K562 (cell line): ENCODE results near the gene SLC17A2. TPM values are rescaled to one million over a fixed set of nuclear protein-coding genes. Genes with fewer than 3 reads are reported as not detected.
A peak's percentile ranks its signal among the peaks of the same experiment; 100 is the strongest.

Experiments used
- ARID1B ChIP-seq: fragments of 450-650 bp; IDR thresholded peaks from 2 replicates; pipeline ENCODE4 v1.6.1; 2016; ENCODE audit warnings: antibody characterized with exemption, mild to moderate bottlenecking, inconsistent platforms
- BRD9 ChIP-seq: fragments of 450-650 bp; IDR thresholded peaks from 2 replicates; pipeline ENCODE4 v1.6.1; 2018; ENCODE audit warnings: low read depth; ENCODE audit not compliant: partially characterized antibody
- CBX8 ChIP-seq: fragments of 200-600 bp; sonication (generic); IDR thresholded peaks from 2 replicates; pipeline ENCODE4 v1.6.1; 2012; ENCODE audit warnings: borderline replicate concordance, mixed run types, low read depth, mild to moderate bottlenecking, moderate library complexity, mixed read lengths, low read length, control low read depth, inconsistent platforms; ENCODE audit not compliant: poor library complexity, severe bottlenecking; ENCODE audit errors: extremely low read depth
- ID3 ChIP-seq, 2 experiments: fragments of 250-450 bp in 1 of 2; fragments of 450-650 bp in 1 of 2; sonication (Bioruptor Pico) in 1 of 2; IDR thresholded peaks; 2 replicates each; pipeline versions ENCODE4 v1.6.1 to v1.8.0; 2016 to 2021; ENCODE audit warnings: mild to moderate bottlenecking in 2 of 2, moderate library complexity in 2 of 2, missing compliant biosample characterization in 1 of 2, missing genetic modification characterization in 1 of 2
- MAFF ChIP-seq: IDR thresholded peaks from 2 replicates; pipeline ENCODE4 v1.6.1; 2012; ENCODE audit warnings: low read length, improper control_type of control experiment
- MEIS2 ChIP-seq: fragments of 450-650 bp; IDR thresholded peaks from 2 replicates; pipeline ENCODE4 v1.6.1; 2014; ENCODE audit warnings: mild to moderate bottlenecking; ENCODE audit not compliant: partially characterized antibody
- NFE2 ChIP-seq: IDR thresholded peaks from 2 replicates; pipeline ENCODE4 v1.6.1; 2014; ENCODE audit warnings: antibody characterized with exemption, low read depth
- NFE2L1 ChIP-seq: fragments of 450-650 bp; IDR thresholded peaks from 2 replicates; pipeline ENCODE4 v1.6.1; 2016; ENCODE audit warnings: missing genetic modification characterization, low read depth, mild to moderate bottlenecking, missing compliant biosample characterization, moderate library complexity, borderline replicate concordance
- PCBP2 ChIP-seq: fragments of 200-400 bp; formaldehyde crosslinking; IDR thresholded peaks from 2 replicates; pipeline ENCODE4 v1.6.1; 2018; ENCODE audit warnings: low read length, low read depth, mild to moderate bottlenecking, moderate library complexity; ENCODE audit not compliant: poor library complexity, severe bottlenecking
- PML ChIP-seq: IDR thresholded peaks from 2 replicates; pipeline ENCODE4 v1.6.1; 2012; ENCODE audit warnings: low read length, inconsistent platforms
- SMAD1 ChIP-seq: fragments of 150-350 bp; IDR thresholded peaks from 2 replicates; pipeline ENCODE4 v1.6.1; 2014; ENCODE audit warnings: low read length, low read depth; ENCODE audit not compliant: partially characterized antibody
- SOX6 ChIP-seq: fragments of 450-650 bp; IDR thresholded peaks from 2 replicates; pipeline ENCODE4 v1.6.1; 2014; ENCODE audit warnings: mild to moderate bottlenecking
- USF2 ChIP-seq: sonication (generic); formaldehyde crosslinking; IDR thresholded peaks from 2 replicates; pipeline ENCODE4 v1.5.0; 2020; ENCODE audit warnings: missing genetic modification reagents
- ZBTB1 ChIP-seq: sonication (generic); formaldehyde crosslinking; IDR thresholded peaks from 2 replicates; pipeline ENCODE4 v1.8.1; 2023; ENCODE audit warnings: missing genetic modification reagents, low read depth, mild to moderate bottlenecking, borderline replicate concordance
- ZNF311 ChIP-seq: fragments of 250-450 bp; sonication (Bioruptor Pico); IDR thresholded peaks from 2 replicates; pipeline ENCODE4 v1.4.0; 2020; ENCODE audit warnings: mild to moderate bottlenecking, moderate library complexity
- polyA plus RNA-seq, 8 experiments: library from polyadenylated mRNA; depleted of rRNA in 4 of 8; stranded (reverse) in 5 of 8; unstranded in 3 of 8; fragments of >200 nt; fragmentation: Nextera tagmentation in 2 of 8; fragmentation: Illumina TruSeq in 1 of 8; extraction: Ambion mirVana in 2 of 8; extraction: Trizol in 1 of 8; gene quantifications; 2 replicates each; pipeline versions ENCODE4 v1.2.1 to v1.2.3, GENCODE V29; 2011 to 2014; ENCODE audit warnings: inconsistent platforms in 1 of 8, missing spikeins in 1 of 8
- total RNA-seq, 7 experiments: library from RNA; depleted of rRNA in 6 of 7; stranded (reverse); fragments of >200 nt in 6 of 7; fragmentation: Illumina TruSeq in 2 of 7; extraction: Trizol in 2 of 7; gene quantifications; 2 replicates each; pipeline versions ENCODE4 v1.2.1 to v1.2.3, GENCODE V29; 2011 to 2021; ENCODE audit warnings: low replicate concordance in 1 of 7
- TF ChIP-seq, protein P1 (sequence below), 2 experiments: IDR thresholded peaks; 2 replicates each; pipeline ENCODE4 v1.6.1; 2012; ENCODE audit warnings: improper control_type of control experiment in 2 of 2, low read depth in 2 of 2, low read length in 2 of 2, borderline replicate concordance in 1 of 2
- TF ChIP-seq, protein P2 (sequence below): fragments of 250-450 bp; sonication (Bioruptor Pico); IDR thresholded peaks from 2 replicates; pipeline ENCODE4 v1.5.0; 2021
- TF ChIP-seq, protein P3 (sequence below): sonication (generic); formaldehyde crosslinking; IDR thresholded peaks from 2 replicates; pipeline ENCODE4 v1.8.1; 2023; ENCODE audit warnings: mild to moderate bottlenecking, missing genetic modification reagents, moderate library complexity
- TF ChIP-seq, protein P4 (sequence below): IDR thresholded peaks from 3 replicates; pipeline ENCODE4 v1.6.1; 2011; ENCODE audit warnings: borderline replicate concordance, mild to moderate bottlenecking; ENCODE audit not compliant: insufficient read length, insufficient read depth

Gene SLC17A2
- total and polyA plus RNA-seq, 9 of the 15 experiments (the other 6 are each of a cell fraction or from before 2014, with no cell fraction given): not detected

- TF ChIP-seq, protein P1, sequence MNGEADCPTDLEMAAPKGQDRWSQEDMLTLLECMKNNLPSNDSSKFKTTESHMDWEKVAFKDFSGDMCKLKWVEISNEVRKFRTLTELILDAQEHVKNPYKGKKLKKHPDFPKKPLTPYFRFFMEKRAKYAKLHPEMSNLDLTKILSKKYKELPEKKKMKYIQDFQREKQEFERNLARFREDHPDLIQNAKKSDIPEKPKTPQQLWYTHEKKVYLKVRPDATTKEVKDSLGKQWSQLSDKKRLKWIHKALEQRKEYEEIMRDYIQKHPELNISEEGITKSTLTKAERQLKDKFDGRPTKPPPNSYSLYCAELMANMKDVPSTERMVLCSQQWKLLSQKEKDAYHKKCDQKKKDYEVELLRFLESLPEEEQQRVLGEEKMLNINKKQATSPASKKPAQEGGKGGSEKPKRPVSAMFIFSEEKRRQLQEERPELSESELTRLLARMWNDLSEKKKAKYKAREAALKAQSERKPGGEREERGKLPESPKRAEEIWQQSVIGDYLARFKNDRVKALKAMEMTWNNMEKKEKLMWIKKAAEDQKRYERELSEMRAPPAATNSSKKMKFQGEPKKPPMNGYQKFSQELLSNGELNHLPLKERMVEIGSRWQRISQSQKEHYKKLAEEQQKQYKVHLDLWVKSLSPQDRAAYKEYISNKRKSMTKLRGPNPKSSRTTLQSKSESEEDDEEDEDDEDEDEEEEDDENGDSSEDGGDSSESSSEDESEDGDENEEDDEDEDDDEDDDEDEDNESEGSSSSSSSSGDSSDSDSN (IDR thresholded peaks at IDR 0.05; ENCODE audit: borderline replicate concordance in 1 of 2, low read depth in 2 of 2, low read length in 2 of 2): no peak
- TF ChIP-seq SMAD1 (peak; percentile 37), PCBP2 (no peak), CBX8 (no peak), NFE2 (peak; percentile 40), ID3 (CRISPR knock-in tag; IDR thresholded peaks at IDR 0.05) (no peak), ID3 (tag; IDR thresholded peaks at IDR 0.05) (no peak), PML (no peak), ARID1B (peak; percentile 76), USF2 (CRISPR knock-in tag) (no peak), MAFF (no peak), BRD9 (no peak), SOX6 (peak; percentile 60; the same call in 1 of the 2 replicates), NFE2L1 (tag) (no peak), ZBTB1 (no peak), ZNF311 (no peak), MEIS2 (no peak)
- TF ChIP-seq, protein P2, sequence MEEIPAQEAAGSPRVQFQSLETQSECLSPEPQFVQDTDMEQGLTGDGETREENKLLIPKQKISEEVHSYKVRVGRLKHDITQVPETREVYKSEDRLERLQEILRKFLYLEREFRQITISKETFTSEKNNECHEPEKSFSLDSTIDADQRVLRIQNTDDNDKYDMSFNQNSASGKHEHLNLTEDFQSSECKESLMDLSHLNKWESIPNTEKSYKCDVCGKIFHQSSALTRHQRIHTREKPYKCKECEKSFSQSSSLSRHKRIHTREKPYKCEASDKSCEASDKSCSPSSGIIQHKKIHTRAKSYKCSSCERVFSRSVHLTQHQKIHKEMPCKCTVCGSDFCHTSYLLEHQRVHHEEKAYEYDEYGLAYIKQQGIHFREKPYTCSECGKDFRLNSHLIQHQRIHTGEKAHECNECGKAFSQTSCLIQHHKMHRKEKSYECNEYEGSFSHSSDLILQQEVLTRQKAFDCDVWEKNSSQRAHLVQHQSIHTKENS (CRISPR knock-in tag): no peak
- TF ChIP-seq, protein P3, sequence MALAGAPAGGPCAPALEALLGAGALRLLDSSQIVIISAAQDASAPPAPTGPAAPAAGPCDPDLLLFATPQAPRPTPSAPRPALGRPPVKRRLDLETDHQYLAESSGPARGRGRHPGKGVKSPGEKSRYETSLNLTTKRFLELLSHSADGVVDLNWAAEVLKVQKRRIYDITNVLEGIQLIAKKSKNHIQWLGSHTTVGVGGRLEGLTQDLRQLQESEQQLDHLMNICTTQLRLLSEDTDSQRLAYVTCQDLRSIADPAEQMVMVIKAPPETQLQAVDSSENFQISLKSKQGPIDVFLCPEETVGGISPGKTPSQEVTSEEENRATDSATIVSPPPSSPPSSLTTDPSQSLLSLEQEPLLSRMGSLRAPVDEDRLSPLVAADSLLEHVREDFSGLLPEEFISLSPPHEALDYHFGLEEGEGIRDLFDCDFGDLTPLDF (CRISPR knock-in tag): no peak
- TF ChIP-seq, protein P4, sequence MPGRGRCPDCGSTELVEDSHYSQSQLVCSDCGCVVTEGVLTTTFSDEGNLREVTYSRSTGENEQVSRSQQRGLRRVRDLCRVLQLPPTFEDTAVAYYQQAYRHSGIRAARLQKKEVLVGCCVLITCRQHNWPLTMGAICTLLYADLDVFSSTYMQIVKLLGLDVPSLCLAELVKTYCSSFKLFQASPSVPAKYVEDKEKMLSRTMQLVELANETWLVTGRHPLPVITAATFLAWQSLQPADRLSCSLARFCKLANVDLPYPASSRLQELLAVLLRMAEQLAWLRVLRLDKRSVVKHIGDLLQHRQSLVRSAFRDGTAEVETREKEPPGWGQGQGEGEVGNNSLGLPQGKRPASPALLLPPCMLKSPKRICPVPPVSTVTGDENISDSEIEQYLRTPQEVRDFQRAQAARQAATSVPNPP: no peak
Observed at GRCh38 chr6:25866011-25866410, 64.5 kb downstream of the SLC17A2 start (continued).
